ENCODE data around the gene B9D1.

GRCh38 chr17:19363460-19364035, 1.0 kb upstream of the B9D1 start:
- no peak for TF ChIP-seq CTCF (IDR thresholded peaks at IDR 0.05; ENCODE audit: low read depth, low read length)
- no peak for TF ChIP-seq EZH2phosphoT487 (IDR thresholded peaks at IDR 0.05; ENCODE audit: low read depth)

Data from OCI-LY3 (cell line).